ENCODE data around the gene PPM1G. TPM values are rescaled to one million over a fixed set of nuclear protein-coding genes. Genes with fewer than 3 reads are reported as not detected.

The PPM1G gene
- polyA plus RNA-seq, 3 donors from 2014 or later: 71.3 to 116 (median 104) TPM

- Mint-ChIP-seq H3K27ac (peak overlapping the region in 2 of 6 donors; percentile 68 to 79), H3K4me3 (peak overlapping the region in 1 of 5 donors; percentile 6), H3K4me1 (peaks cover 35% of the 10 kb centered on the region in 2 donors), H3K27me3 (ENCODE audit: low read depth in 3 of 3) (peaks cover 0 to 12% (median 4%) of the 10 kb centered on the region in 3 donors), H3K36me3 (peaks cover 0 to 33% (median 12%) of the 10 kb centered on the region in 3 donors), H3K9me3 (no peaks in the 10 kb centered on the region)
- DNase-seq: no peak
Observed at GRCh38 chr2:27376866-27377617, 32.3 kb downstream of the PPM1G start.

- H3K36me3 Mint-ChIP-seq: peaks cover 0 to 33% (median 12%) of the 10 kb centered on the region in 3 donors
- H3K27me3 Mint-ChIP-seq (ENCODE audit: low read depth in 3 of 3): peaks cover 2 to 13% (median 2%) of the 10 kb centered on the region in 3 donors
- peaks cover 39 to 41% of the 10 kb centered on the region in 2 donors for H3K4me1 Mint-ChIP-seq
- H3K27ac Mint-ChIP-seq: peak overlapping the region in 1 of 6 donors; percentile 40
- no peak overlapping the region for H3K4me3 Mint-ChIP-seq
- DNase-seq: no peak
- H3K9me3 Mint-ChIP-seq: no peaks in the 10 kb centered on the region
Observed at GRCh38 chr2:27376151-27376865, 33.1 kb downstream of the PPM1G start.

- no peaks in the 10 kb centered on the region for H3K9me3 Mint-ChIP-seq
- peaks cover 0 to 33% (median 12%) of the 10 kb centered on the region in 3 donors for H3K36me3 Mint-ChIP-seq
- H3K4me3 Mint-ChIP-seq: no peak overlapping the region
- H3K4me1 Mint-ChIP-seq: peaks cover 39% of the 10 kb centered on the region in 2 donors
- no peak for DNase-seq
- H3K27me3 Mint-ChIP-seq (ENCODE audit: low read depth in 3 of 3): peaks cover 2 to 11% (median 2%) of the 10 kb centered on the region in 3 donors
- peak overlapping the region in 1 of 6 donors; percentile 12 for H3K27ac Mint-ChIP-seq
Observed at GRCh38 chr2:27375513-27376099, 33.8 kb downstream of the PPM1G start.

- H3K9me3 Mint-ChIP-seq: no peaks in the 10 kb centered on the region
- H3K4me1 Mint-ChIP-seq: peaks cover 41% of the 10 kb centered on the region in 2 donors
- H3K27ac Mint-ChIP-seq: peak overlapping the region in 1 of 6 donors; percentile 43
- H3K36me3 Mint-ChIP-seq: peaks cover 0 to 36% (median 16%) of the 10 kb centered on the region in 3 donors
- peaks cover 4 to 8% (median 4%) of the 10 kb centered on the region in 3 donors for H3K27me3 Mint-ChIP-seq (ENCODE audit: low read depth in 3 of 3)
- no peak overlapping the region for H3K4me3 Mint-ChIP-seq
- no peak for DNase-seq
Observed at GRCh38 chr2:27373567-27373966, 35.8 kb downstream of the PPM1G start.

GRCh38 chr2:27372937-27373336 lies 36.5 kb downstream of the PPM1G start:
- H3K9me3 Mint-ChIP-seq: no peaks in the 10 kb centered on the region
- peaks cover 0 to 36% (median 16%) of the 10 kb centered on the region in 3 donors for H3K36me3 Mint-ChIP-seq
- H3K4me1 Mint-ChIP-seq: peaks cover 43 to 46% of the 10 kb centered on the region in 2 donors
- no peak for DNase-seq
- H3K27ac Mint-ChIP-seq: peak overlapping the region; percentile 53 to 98 (median 76)
- H3K4me3 Mint-ChIP-seq: peak overlapping the region in 4 of 5 donors; percentile 18 to 64 (median 37)
- peaks cover 4 to 8% (median 4%) of the 10 kb centered on the region in 3 donors for H3K27me3 Mint-ChIP-seq (ENCODE audit: low read depth in 3 of 3)

- peak overlapping the region; percentile 90 to 98 (median 94) for H3K27ac Mint-ChIP-seq
- no peaks in the 10 kb centered on the region for H3K9me3 Mint-ChIP-seq
- peaks cover 45 to 51% of the 10 kb centered on the region in 2 donors for H3K4me1 Mint-ChIP-seq
- H3K4me3 Mint-ChIP-seq: peak overlapping the region; percentile 95 to 99 (median 96)
- peaks cover 4 to 8% (median 4%) of the 10 kb centered on the region in 3 donors for H3K27me3 Mint-ChIP-seq (ENCODE audit: low read depth in 3 of 3)
- peaks cover 0 to 40% (median 20%) of the 10 kb centered on the region in 3 donors for H3K36me3 Mint-ChIP-seq
- DNase-seq: peak; percentile 41 to 47 (median 45)
Observed at GRCh38 chr2:27370816-27371620, 38.4 kb downstream of the PPM1G start.

- Mint-ChIP-seq H3K4me3 (peak within 1 kb of the TSS; percentile 95 to 99 (median 96)), H3K27ac (peak within 1 kb of the TSS; percentile 90 to 100 (median 98)), H3K36me3 (peaks cover 0 to 34% (median 15%) of the 10 kb centered on the region in 3 donors), H3K27me3 (ENCODE audit: low read depth in 3 of 3) (peaks cover 4 to 8% (median 4%) of the 10 kb centered on the region in 3 donors), H3K4me1 (peaks cover 45 to 51% of the 10 kb centered on the region in 2 donors), H3K9me3 (no peaks in the 10 kb centered on the region)
- peak; percentile 99 to 100 (median 99) for DNase-seq
Observed at GRCh38 chr2:27370026-27370815, 39.2 kb downstream of the PPM1G start, which contains the start of the genes EIF2B4 and SNX17. Gene EIF2B4, minus strand, starts transcription at chr2:27370338. Its CDS starts 24 bp downstream, at chr2:27370314. Gene SNX17, plus strand, starts transcription at chr2:27370616. Its CDS starts 128 bp downstream, at chr2:27370744.

- Mint-ChIP-seq H3K4me3 (peak overlapping the region; percentile 94 to 99 (median 95)), H3K36me3 (peaks cover 0 to 27% (median 11%) of the 10 kb centered on the region in 3 donors), H3K4me1 (peaks cover 45 to 51% of the 10 kb centered on the region in 2 donors), H3K27me3 (ENCODE audit: low read depth in 3 of 3) (peaks cover 4 to 8% (median 4%) of the 10 kb centered on the region in 3 donors), H3K27ac (peak overlapping the region; percentile 90 to 100 (median 96)), H3K9me3 (no peaks in the 10 kb centered on the region)
- no peak for DNase-seq
Observed at GRCh38 chr2:27369471-27370025, 39.8 kb downstream of the PPM1G start.

- Mint-ChIP-seq H3K36me3 (peaks cover 0 to 12% (median 7%) of the 10 kb centered on the region in 3 donors), H3K9me3 (no peaks in the 10 kb centered on the region), H3K4me3 (no peak overlapping the region), H3K4me1 (peaks cover 10 to 14% of the 10 kb centered on the region in 2 donors), H3K27ac (peak overlapping the region in 1 of 6 donors; percentile 35), H3K27me3 (ENCODE audit: low read depth in 3 of 3) (peaks cover 0 to 2% (median 0%) of the 10 kb centered on the region in 3 donors)
- DNase-seq: no peak
Observed at GRCh38 chr2:27363933-27364332, 45.5 kb downstream of the PPM1G start.

GRCh38 chr2:27362678-27363420 lies 46.5 kb downstream of the PPM1G start:
- H3K27ac Mint-ChIP-seq: peak overlapping the region in 2 of 6 donors; percentile 9 to 12
- H3K9me3 Mint-ChIP-seq: no peaks in the 10 kb centered on the region
- peaks cover 0 to 12% (median 7%) of the 10 kb centered on the region in 3 donors for H3K36me3 Mint-ChIP-seq
- H3K4me1 Mint-ChIP-seq: peaks cover 12 to 14% of the 10 kb centered on the region in 2 donors
- H3K4me3 Mint-ChIP-seq: no peak overlapping the region
- H3K27me3 Mint-ChIP-seq (ENCODE audit: low read depth in 3 of 3): peaks cover 0 to 3% (median 0%) of the 10 kb centered on the region in 3 donors
- DNase-seq: no peak
